Measurements from ENCODE around the gene RREB1. TPM values are rescaled to one million over a fixed set of nuclear protein-coding genes. Genes with fewer than 3 reads are reported as not detected.

The RREB1 gene
- total RNA-seq, 1 donor from 2014 or later, result 22.4 TPM

GRCh38 chr6:7088076-7088742, 19.6 kb upstream of the RREB1 start:
- no peak overlapping the region for H3K27ac ChIP-seq (ENCODE audit: low read depth, low read length)
- peaks cover 9 to 24% (median 11%) of the 10 kb centered on the region in 3 donors for H3K4me1 ChIP-seq (ENCODE audit: control insufficient read depth in 3 of 3, insufficient read depth in 3 of 3, low read length in 3 of 3)
- no peaks in the 10 kb centered on the region for H3K36me3 ChIP-seq (ENCODE audit: control insufficient read depth in 3 of 3, insufficient read depth in 3 of 3, low read length in 3 of 3)
- H3K4me3 ChIP-seq (ENCODE audit: low read length in 3 of 3), result no peak overlapping the region
- H3K27me3 ChIP-seq (ENCODE audit: control insufficient read depth in 3 of 3, insufficient read depth in 3 of 3, low read length in 3 of 3), result no peaks in the 10 kb centered on the region
- H3K9ac ChIP-seq (ENCODE audit: low read depth in 1 of 3, low read length in 3 of 3), result no peak overlapping the region
- no peaks in the 10 kb centered on the region for H3K9me3 ChIP-seq (ENCODE audit: control insufficient read depth in 3 of 3, low read length in 3 of 3)

- H3K27me3 ChIP-seq (ENCODE audit: control insufficient read depth in 3 of 3, insufficient read depth in 3 of 3, low read length in 3 of 3), result no peaks in the 10 kb centered on the region
- H3K9ac ChIP-seq (ENCODE audit: low read depth in 1 of 3, low read length in 3 of 3), result no peak overlapping the region
- no peak overlapping the region for H3K27ac ChIP-seq (ENCODE audit: low read depth, low read length)
- no peaks in the 10 kb centered on the region for H3K9me3 ChIP-seq (ENCODE audit: control insufficient read depth in 3 of 3, low read length in 3 of 3)
- no peaks in the 10 kb centered on the region for H3K4me1 ChIP-seq (ENCODE audit: control insufficient read depth in 3 of 3, insufficient read depth in 3 of 3, low read length in 3 of 3)
- H3K4me3 ChIP-seq (ENCODE audit: low read length in 3 of 3), result no peak overlapping the region
- H3K36me3 ChIP-seq (ENCODE audit: control insufficient read depth in 3 of 3, insufficient read depth in 3 of 3, low read length in 3 of 3), result no peaks in the 10 kb centered on the region
These were observed 8.8 kb upstream of the RREB1 start for GRCh38 chr6:7098993-7099392.

GRCh38 chr6:7100072-7100752, 7.5 kb upstream of the RREB1 start:
- no peaks in the 10 kb centered on the region for H3K27me3 ChIP-seq (ENCODE audit: control insufficient read depth in 3 of 3, insufficient read depth in 3 of 3, low read length in 3 of 3)
- no peak overlapping the region for H3K9ac ChIP-seq (ENCODE audit: low read depth in 1 of 3, low read length in 3 of 3)
- H3K4me3 ChIP-seq (ENCODE audit: low read length in 3 of 3), result no peak overlapping the region
- H3K9me3 ChIP-seq (ENCODE audit: control insufficient read depth in 3 of 3, low read length in 3 of 3), result no peaks in the 10 kb centered on the region
- H3K27ac ChIP-seq (ENCODE audit: low read depth, low read length), result no peak overlapping the region
- H3K36me3 ChIP-seq (ENCODE audit: control insufficient read depth in 3 of 3, insufficient read depth in 3 of 3, low read length in 3 of 3), result no peaks in the 10 kb centered on the region
- H3K4me1 ChIP-seq (ENCODE audit: control insufficient read depth in 3 of 3, insufficient read depth in 3 of 3, low read length in 3 of 3), result no peaks in the 10 kb centered on the region

GRCh38 chr6:7100753-7101081, 7.0 kb upstream of the RREB1 start:
- H3K4me1 ChIP-seq (ENCODE audit: control insufficient read depth in 3 of 3, insufficient read depth in 3 of 3, low read length in 3 of 3), result no peaks in the 10 kb centered on the region
- no peaks in the 10 kb centered on the region for H3K36me3 ChIP-seq (ENCODE audit: control insufficient read depth in 3 of 3, insufficient read depth in 3 of 3, low read length in 3 of 3)
- no peaks in the 10 kb centered on the region for H3K27me3 ChIP-seq (ENCODE audit: control insufficient read depth in 3 of 3, insufficient read depth in 3 of 3, low read length in 3 of 3)
- no peaks in the 10 kb centered on the region for H3K9me3 ChIP-seq (ENCODE audit: control insufficient read depth in 3 of 3, low read length in 3 of 3)
- no peak overlapping the region for H3K9ac ChIP-seq (ENCODE audit: low read depth in 1 of 3, low read length in 3 of 3)
- H3K27ac ChIP-seq (ENCODE audit: low read depth, low read length), result no peak overlapping the region
- H3K4me3 ChIP-seq (ENCODE audit: low read length in 3 of 3), result no peak overlapping the region

GRCh38 chr6:7101290-7101689, 6.5 kb upstream of the RREB1 start:
- Histone ChIP-seq H3K36me3 (ENCODE audit: control insufficient read depth in 3 of 3, insufficient read depth in 3 of 3, low read length in 3 of 3) (no peaks in the 10 kb centered on the region), H3K9ac (ENCODE audit: low read depth in 1 of 3, low read length in 3 of 3) (no peak overlapping the region), H3K27me3 (ENCODE audit: control insufficient read depth in 3 of 3, insufficient read depth in 3 of 3, low read length in 3 of 3) (no peaks in the 10 kb centered on the region), H3K27ac (ENCODE audit: low read depth, low read length) (no peak overlapping the region), H3K9me3 (ENCODE audit: control insufficient read depth in 3 of 3, low read length in 3 of 3) (no peaks in the 10 kb centered on the region), H3K4me3 (ENCODE audit: low read length in 3 of 3) (no peak overlapping the region), H3K4me1 (ENCODE audit: control insufficient read depth in 3 of 3, insufficient read depth in 3 of 3, low read length in 3 of 3) (no peaks in the 10 kb centered on the region)

- H3K9ac ChIP-seq (ENCODE audit: low read depth in 1 of 3, low read length in 3 of 3), result no peak overlapping the region
- no peaks in the 10 kb centered on the region for H3K27me3 ChIP-seq (ENCODE audit: control insufficient read depth in 3 of 3, insufficient read depth in 3 of 3, low read length in 3 of 3)
These were observed 3.0 kb upstream of the RREB1 start for GRCh38 chr6:7104752-7105151.

GRCh38 chr6:7106215-7106751, 1.5 kb upstream of the RREB1 start:
- Histone ChIP-seq H3K9ac (ENCODE audit: low read depth in 1 of 3, low read length in 3 of 3) (peak overlapping the region in 1 of 3 donors; percentile 72), H3K9me3 (ENCODE audit: control insufficient read depth in 3 of 3, low read length in 3 of 3) (no peaks in the 10 kb centered on the region), H3K4me3 (ENCODE audit: low read length in 3 of 3) (peak overlapping the region in 2 of 3 donors; percentile 48 to 99), H3K27me3 (ENCODE audit: control insufficient read depth in 3 of 3, insufficient read depth in 3 of 3, low read length in 3 of 3) (no peaks in the 10 kb centered on the region), H3K27ac (ENCODE audit: low read depth, low read length) (no peak overlapping the region), H3K4me1 (ENCODE audit: control insufficient read depth in 3 of 3, insufficient read depth in 3 of 3, low read length in 3 of 3) (peaks cover 13 to 18% (median 15%) of the 10 kb centered on the region in 3 donors), H3K36me3 (ENCODE audit: control insufficient read depth in 3 of 3, insufficient read depth in 3 of 3, low read length in 3 of 3) (no peaks in the 10 kb centered on the region)

More at GRCh38 chr6:7104752-7105151, 3.0 kb upstream of the RREB1 start:
- H3K4me3 ChIP-seq (ENCODE audit: low read length in 3 of 3), result no peak overlapping the region
- no peak overlapping the region for H3K27ac ChIP-seq (ENCODE audit: low read depth, low read length)
- no peaks in the 10 kb centered on the region for H3K36me3 ChIP-seq (ENCODE audit: control insufficient read depth in 3 of 3, insufficient read depth in 3 of 3, low read length in 3 of 3)
- H3K9me3 ChIP-seq (ENCODE audit: control insufficient read depth in 3 of 3, low read length in 3 of 3), result no peaks in the 10 kb centered on the region
- H3K4me1 ChIP-seq (ENCODE audit: control insufficient read depth in 3 of 3, insufficient read depth in 3 of 3, low read length in 3 of 3), result peaks cover 3 to 7% (median 6%) of the 10 kb centered on the region in 3 donors

- Histone ChIP-seq H3K9me3 (ENCODE audit: control insufficient read depth in 3 of 3, low read length in 3 of 3) (no peaks in the 10 kb centered on the region), H3K4me1 (ENCODE audit: control insufficient read depth in 3 of 3, insufficient read depth in 3 of 3, low read length in 3 of 3) (peaks cover 13 to 18% (median 15%) of the 10 kb centered on the region in 3 donors), H3K36me3 (ENCODE audit: control insufficient read depth in 3 of 3, insufficient read depth in 3 of 3, low read length in 3 of 3) (no peaks in the 10 kb centered on the region), H3K27ac (ENCODE audit: low read depth, low read length) (peak overlapping the region; percentile 85), H3K9ac (ENCODE audit: low read depth in 1 of 3, low read length in 3 of 3) (peak overlapping the region in 2 of 3 donors; percentile 72 to 87), H3K4me3 (ENCODE audit: low read length in 3 of 3) (peak overlapping the region; percentile 48 to 99 (median 98)), H3K27me3 (ENCODE audit: control insufficient read depth in 3 of 3, insufficient read depth in 3 of 3, low read length in 3 of 3) (no peaks in the 10 kb centered on the region)
These were observed 796 bp upstream of the RREB1 start for GRCh38 chr6:7106752-7107577.

- Histone ChIP-seq H3K9me3 (ENCODE audit: control insufficient read depth in 3 of 3, low read length in 3 of 3) (no peaks in the 10 kb centered on the region), H3K36me3 (ENCODE audit: control insufficient read depth in 3 of 3, insufficient read depth in 3 of 3, low read length in 3 of 3) (no peaks in the 10 kb centered on the region), H3K27me3 (ENCODE audit: control insufficient read depth in 3 of 3, insufficient read depth in 3 of 3, low read length in 3 of 3) (no peaks in the 10 kb centered on the region), H3K4me1 (ENCODE audit: control insufficient read depth in 3 of 3, insufficient read depth in 3 of 3, low read length in 3 of 3) (peaks cover 22 to 27% (median 23%) of the 10 kb centered on the region in 3 donors), H3K4me3 (ENCODE audit: low read length in 3 of 3) (peak overlapping the region; percentile 94 to 99 (median 98)), H3K27ac (ENCODE audit: low read depth, low read length) (peak overlapping the region; percentile 85), H3K9ac (ENCODE audit: low read depth in 1 of 3, low read length in 3 of 3) (peak overlapping the region; percentile 87 to 93 (median 87))
These were observed 619 bp downstream of the RREB1 start for GRCh38 chr6:7108196-7108963.

All from skeletal muscle tissue (tissue), 4 donors.